Stimulated activated CD4-positive, alpha-beta T cell treated with anti-CD3 and anti-CD28 coated beads, Interleukin-1b, Interleukin-23, amount 100 ng/mL, for 48 hours (primary cell): ENCODE measurements around the gene MPPE1.
A peak's percentile ranks its signal among the peaks of the same experiment; 100 is the strongest.

Experiments
- DNase-seq: peaks from one replicate; pipeline ENCODE4 v3.0.0-alpha.2; 2020

MPPE1 gene

DNA sequence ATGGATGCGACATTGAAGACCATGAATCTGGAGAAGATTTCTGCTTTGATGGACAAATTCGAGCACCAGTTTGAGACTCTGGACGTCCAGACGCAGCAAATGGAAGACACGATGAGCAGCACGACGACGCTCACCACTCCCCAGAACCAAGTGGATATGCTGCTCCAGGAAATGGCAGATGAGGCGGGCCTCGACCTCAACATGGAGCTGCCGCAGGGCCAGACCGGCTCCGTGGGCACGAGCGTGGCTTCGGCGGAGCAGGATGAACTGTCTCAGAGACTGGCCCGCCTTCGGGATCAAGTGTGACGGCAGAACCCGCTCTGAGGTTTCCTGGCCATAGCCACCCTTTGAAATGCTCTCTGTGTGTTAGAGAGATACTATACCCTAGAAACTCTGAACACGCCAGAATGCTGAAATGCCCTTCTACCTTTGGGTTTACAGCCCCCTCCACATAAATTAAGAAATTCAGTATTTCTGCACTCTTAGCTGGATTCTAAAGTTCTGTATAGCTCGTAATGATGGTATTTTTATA, 56.2 kb downstream of the MPPE1 start:
- DNase-seq: peak; percentile 57

DNA sequence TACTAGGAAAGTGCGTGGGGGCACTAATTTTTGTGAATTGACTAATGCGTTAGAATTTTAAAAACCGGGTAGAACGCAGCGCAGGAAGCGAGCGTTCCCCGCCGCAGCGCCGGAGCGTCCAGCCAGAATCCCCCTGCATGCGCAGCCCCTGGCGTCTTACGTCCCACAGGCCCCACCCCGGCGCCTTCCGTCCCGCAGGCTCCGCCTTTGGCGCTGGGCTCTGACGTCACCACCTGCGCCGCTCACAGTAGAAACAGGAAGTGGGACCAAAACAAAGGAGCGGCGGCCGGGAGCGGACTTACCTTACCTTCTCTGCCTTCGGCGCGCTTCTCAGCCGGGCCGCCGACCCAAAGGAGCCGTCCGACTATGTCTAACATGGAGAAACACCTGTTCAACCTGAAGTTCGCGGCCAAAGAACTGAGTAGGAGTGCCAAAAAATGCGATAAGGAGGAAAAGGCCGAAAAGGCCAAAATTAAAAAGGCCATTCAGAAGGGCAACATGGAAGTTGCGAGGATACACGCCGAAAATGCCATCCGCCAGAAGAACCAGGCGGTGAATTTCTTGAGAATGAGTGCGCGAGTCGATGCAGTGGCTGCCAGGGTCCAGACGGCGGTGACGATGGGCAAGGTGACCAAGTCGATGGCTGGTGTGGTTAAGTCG, 56.8 kb downstream of the MPPE1 start, which contains the start of gene CHMP1B:
Gene CHMP1B (plus strand): TSS at position 268 of the 660 bp plus-strand sequence. CDS start 99 bp downstream, at position 367.
- DNase-seq: peak; percentile 97

DNA sequence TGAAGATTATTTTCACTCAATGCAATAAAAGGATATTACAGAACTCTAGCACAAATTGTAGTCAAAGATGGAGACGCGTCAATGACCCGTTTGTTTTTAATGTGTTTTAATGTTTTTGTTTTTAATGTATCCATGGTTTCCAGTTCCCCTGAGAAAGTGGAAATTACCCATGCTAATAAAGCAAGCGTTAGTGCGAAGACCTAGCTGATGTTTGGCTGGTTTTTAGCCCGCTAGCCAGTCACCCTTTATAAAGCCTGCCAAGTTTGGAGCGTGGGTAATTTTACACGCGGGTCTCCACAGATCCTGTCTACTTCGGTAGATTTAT, 57.3 kb downstream of the MPPE1 start:
- no peak for DNase-seq

DNA sequence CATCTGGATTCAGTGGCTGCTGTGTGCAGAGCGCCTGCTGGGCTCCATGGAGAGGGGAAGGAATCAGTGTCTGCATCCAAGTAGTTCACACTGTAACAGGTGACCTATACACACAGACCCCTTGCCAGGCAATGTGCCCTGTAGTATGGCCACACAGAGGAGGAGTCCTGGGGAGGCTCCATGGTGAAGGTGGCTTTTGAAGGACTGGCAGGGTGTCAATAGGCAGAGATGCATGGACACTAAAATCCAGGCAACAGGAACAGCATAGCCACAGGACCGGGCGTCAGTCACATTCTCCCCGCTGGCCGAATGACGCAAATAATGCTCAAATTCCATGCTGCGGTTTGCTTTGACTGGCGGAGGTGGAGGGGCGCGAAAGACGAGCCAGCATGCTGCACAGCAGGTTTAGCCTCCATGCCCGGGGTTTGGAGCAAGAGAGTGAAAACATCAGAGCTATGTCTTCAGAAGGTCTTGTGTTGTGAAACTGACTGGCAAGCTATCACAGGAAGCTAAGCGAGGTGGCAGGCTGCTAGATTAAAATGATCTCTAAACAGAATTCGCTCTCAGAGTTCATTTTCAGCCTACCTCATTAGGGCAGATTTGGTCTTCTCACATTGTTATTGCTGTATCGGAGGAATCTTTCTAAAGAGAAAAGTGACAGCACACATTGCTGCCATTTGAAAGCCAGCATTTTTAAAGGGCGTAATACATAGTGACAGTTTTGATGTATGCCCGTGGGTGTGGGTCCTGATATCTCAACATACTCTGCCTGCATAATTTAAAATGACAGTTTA, 58.1 kb downstream of the MPPE1 start:
- peak; percentile 54 for DNase-seq

DNA sequence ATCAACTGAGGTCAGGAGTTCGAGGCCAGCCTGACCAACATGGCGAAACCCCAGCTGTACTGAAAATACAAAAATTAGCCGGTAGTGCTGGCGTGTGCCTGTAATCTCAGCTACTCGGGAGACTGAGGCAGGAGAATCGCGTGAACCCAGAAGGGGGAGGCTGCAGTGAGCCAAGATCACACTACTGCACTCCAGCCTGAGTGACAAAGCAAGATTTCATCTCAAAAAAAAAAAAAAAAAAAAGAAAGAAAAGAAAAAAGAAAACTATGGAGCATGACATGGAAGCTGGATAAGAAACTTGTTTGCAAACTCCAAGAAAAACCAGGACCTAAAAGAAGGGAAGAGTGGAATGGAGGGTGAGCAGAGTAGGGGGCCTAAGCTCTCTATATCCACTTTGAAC, 58.8 kb downstream of the MPPE1 start:
- DNase-seq: no peak

DNA sequence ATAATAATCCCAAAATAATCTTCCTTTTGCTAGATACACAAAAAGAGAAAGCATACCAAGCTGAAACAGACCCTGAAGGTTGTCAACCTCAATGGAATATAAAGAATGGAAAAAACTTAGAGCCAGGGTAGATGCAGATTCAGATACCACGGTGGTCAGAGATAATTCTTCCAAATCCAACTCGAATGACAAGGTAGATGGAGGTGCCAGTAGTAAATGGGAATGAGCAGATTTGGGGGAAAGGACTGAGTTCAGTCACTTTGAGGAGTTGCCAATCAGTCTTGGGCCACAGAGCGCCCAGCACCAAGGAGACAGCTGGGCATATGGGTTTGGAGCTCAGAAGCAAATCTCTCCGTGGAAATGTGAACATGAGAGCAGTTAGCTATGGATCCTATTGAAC, 60.3 kb downstream of the MPPE1 start:
- no peak for DNase-seq

DNA sequence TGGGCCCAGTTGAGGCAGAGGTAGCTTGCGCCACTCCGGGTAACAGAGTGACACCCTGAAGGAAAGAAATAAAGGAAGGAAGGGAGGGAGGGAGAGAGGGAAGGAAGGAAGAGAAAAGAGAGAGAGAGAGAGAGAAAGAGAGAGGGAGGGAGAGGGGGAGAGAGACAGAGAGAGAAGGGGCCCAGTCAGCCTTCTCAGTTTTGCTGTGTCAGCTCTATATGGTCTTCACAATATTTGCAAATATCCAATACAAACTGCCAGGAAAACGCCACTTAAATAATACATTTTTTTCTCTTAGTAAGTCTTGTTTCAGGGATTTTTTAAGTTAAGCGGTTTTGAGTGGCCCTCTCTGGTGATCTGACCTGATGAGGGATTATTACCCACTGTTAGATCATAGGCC, 62.5 kb downstream of the MPPE1 start:
- no peak for DNase-seq

DNA sequence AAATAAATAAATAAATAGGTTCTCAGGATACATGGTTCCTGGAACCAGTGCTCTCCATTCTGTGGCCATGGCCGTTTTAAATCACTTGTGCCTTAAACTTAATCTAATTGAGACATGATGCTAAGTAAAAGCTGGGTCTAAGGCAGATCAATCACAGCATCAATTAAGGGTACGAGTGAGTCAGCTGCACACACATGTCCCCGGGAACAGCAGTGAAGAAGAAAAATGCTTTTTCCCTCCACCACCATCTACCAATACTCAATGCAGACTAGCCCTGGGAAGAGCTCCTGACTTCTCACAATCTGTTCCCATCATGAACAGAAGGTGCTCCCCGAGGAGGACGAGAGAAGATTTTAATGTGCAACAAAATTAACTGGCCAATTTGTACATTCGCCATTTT, 63.7 kb downstream of the MPPE1 start:
- DNase-seq: no peak

DNA sequence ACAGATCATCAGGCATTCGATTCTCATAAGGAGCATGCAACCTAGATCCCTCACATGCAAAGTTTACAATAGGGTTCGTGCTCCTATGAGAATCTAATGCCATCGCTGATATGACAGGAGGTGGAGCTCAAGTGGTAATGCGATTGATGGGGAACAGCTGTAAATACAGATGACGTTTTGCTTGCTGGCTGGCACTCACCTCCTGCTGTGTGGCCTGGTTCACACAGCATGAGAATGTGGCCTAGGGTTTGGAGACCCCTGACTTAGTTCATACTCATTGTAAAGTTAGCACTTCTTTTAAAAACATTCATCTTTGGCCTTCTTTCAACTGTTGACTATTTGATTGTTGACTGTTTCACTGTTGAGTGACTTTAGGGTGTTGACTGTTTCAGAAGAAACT, 65.6 kb downstream of the MPPE1 start:
- DNase-seq: no peak

DNA sequence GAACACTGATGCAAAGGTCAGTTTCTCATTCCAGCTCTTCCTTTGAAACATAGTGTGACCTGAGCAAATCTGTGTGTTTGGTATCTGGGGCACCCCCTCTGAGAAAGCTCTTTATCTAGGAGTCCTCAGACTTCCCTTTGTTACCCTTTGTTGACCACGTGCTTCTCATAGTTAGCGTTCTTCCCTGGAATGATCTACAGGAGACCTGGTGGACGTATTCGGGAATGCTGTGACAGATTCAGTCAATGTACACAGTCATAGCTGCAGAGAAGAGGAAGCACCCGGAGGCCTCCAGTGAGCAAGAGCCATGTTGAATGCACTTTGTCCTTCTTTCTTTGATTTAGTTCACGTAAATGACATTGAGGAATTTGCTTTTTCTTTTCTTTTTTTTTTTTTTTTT, 67.6 kb downstream of the MPPE1 start:
- no peak for DNase-seq

DNA sequence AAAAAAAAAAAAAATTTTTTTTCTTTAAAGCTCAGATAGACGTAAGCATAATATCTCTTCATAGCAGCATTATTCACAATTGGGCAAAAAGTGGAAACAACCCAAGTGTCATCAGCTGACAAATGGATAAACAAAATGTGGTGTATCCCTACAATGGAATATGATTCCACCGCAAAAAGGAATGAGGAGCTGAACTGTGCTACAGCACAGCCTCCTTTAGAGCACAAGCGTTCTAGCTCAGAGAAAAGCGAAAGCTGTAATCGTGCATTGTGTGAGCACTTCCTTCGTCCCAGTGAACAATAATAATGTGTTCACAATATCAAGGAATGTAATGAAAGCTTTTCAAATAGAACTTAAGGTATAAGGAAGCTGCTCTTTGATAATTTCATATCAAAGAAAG, 68.6 kb downstream of the MPPE1 start:
- DNase-seq: no peak

DNA sequence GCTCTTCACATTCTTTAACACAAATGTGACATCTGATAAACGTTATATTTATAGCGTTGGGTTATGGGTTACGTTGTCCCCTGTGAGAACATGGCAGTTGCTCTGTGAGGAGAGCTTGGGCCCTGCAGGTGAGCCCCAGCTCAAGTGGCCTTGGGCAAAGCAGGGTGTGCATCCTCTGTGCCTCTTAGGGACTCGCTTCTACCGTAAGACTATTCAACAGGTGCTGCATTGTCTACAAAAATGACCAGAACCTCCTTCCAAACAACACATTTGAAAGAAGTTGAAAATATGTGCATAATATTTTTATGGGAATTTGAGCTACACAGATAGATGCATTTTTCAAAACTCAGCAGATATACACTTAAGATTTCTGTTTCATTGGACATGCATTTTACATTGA, 73.3 kb downstream of the MPPE1 start:
- DNase-seq: no peak
